AG09309 (cell line): ENCODE measurements around the gene GAS6.
"Not testable (repeated sequence)": the region's sequence is repeated elsewhere in the genome, so short reads cannot be mapped to it uniquely, and the experiment has no call there.

Source experiments
- DNase-seq: peaks from one replicate; pipeline ENCODE4 v3.0.0-alpha.2; 2010; ENCODE audit warnings: low read depth
- H3K4me3 ChIP-seq: 2 replicates; pipeline ENCODE4 v1.5.1; 2011; ENCODE audit warnings: mild to moderate bottlenecking, low read depth, low read length, moderate library complexity; ENCODE audit not compliant: control insufficient read depth
- TF ChIP-seq, protein P1 (sequence below): IDR thresholded peaks from 2 replicates; pipeline ENCODE4 v1.5.1; 2011; ENCODE audit warnings: mild to moderate bottlenecking, low read depth, low read length, inconsistent platforms; ENCODE audit not compliant: insufficient read depth, control insufficient read depth; ENCODE audit errors: missing control alignments

GAS6 gene

GRCh38 chr13:113798200-113798811 lies 65.6 kb downstream of the GAS6 start:
- DNase-seq: no peak
- TF ChIP-seq, protein P1, sequence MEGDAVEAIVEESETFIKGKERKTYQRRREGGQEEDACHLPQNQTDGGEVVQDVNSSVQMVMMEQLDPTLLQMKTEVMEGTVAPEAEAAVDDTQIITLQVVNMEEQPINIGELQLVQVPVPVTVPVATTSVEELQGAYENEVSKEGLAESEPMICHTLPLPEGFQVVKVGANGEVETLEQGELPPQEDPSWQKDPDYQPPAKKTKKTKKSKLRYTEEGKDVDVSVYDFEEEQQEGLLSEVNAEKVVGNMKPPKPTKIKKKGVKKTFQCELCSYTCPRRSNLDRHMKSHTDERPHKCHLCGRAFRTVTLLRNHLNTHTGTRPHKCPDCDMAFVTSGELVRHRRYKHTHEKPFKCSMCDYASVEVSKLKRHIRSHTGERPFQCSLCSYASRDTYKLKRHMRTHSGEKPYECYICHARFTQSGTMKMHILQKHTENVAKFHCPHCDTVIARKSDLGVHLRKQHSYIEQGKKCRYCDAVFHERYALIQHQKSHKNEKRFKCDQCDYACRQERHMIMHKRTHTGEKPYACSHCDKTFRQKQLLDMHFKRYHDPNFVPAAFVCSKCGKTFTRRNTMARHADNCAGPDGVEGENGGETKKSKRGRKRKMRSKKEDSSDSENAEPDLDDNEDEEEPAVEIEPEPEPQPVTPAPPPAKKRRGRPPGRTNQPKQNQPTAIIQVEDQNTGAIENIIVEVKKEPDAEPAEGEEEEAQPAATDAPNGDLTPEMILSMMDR: no peak
- H3K4me3 ChIP-seq: no peak overlapping the region

DNA sequence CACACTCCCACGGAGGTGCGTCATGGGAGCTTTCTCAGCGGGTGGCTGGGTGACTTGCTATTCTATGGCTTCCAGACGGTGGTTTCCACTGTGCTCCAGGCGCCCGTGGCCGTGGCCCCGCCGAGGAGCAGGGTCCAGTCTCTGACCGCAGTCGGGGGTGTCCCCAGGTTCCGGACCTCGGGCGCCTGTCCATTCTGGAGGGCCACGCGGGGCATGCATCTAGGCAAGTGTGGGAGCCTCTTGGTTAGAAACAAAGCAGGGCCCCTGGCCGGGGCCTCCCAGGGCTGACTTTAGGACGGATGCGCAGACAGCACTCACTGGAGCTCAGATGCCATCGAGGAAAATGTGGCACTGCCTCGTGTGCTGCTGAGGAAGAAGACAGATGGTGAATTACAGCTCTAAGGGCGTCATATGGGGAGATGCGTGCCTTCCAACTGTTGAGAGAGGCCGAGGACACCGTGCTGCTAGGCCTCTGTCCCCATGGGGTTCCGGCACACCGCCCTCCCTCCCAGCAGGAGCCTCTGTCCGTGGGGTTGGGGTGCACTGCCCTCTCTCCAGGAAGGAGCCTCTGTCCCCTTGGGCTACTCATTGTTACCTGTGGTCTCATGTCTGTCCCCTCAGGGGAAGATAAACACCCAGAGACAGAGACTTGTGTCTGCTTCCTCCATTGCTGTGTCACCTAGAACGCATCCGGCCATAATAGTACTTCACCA lies 66.8 kb downstream of the GAS6 start:
- TF ChIP-seq, protein P1: no peak
- H3K4me3 ChIP-seq: no peak overlapping the region
- DNase-seq: no peak

- TF ChIP-seq, protein P1: no peak
- no peak overlapping the region for H3K4me3 ChIP-seq
- no peak for DNase-seq
These were observed 67.5 kb downstream of the GAS6 start for GRCh38 chr13:113796211-113796963.

- DNase-seq, H3K4me3 ChIP-seq: not testable (repeated sequence)
These were observed 68.5 kb downstream of the GAS6 start for GRCh38 chr13:113795362-113795761.

DNA sequence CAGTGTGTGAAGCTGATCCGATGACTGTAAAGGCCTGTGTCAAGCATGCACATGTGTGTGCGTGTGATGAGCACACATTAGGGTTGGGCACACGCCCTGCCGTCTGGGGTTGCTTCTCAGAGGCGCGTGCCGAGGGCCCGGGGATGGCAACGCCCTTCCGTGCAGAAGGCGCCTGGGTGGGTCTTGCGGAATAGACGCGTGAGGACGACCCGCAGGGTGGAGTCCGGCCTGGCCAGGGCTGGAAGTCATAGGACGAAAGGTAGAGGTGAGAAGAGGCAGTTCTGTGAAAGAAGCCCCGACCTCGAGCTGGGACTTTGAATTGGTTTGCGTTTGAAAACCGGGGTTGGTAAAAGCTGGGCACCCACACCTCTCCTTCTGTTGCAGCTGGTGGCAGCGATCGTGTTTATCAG lies 69.1 kb downstream of the GAS6 start:
- H3K4me3 ChIP-seq: no peak overlapping the region
- TF ChIP-seq, protein P1: no peak

GRCh38 chr13:113794086-113794485 lies 69.8 kb downstream of the GAS6 start:
- TF ChIP-seq, protein P1: no peak
- no peak overlapping the region for H3K4me3 ChIP-seq
- no peak for DNase-seq

More for the DNA sequence above, 69.1 kb downstream of the GAS6 start:
- no peak for DNase-seq

DNA sequence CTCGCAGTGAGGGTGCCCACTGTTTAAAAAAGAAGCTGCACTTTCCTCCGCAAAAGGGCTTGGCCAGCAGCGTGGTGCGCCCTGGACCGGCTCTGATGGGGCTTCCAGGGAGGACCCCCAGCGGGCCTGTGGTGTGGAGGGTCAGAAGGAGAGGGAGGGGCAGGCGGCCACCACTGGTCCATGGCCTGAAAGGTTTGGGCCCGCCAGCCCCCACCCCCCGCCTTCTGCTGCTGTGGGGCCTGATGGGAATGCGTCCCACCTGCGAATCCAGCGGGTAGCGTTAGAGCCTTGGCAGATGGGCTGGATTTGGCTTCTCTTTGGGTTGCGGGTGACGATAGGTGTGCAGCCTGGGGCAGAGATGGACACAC lies 70.2 kb downstream of the GAS6 start:
- TF ChIP-seq, protein P1: no peak
- no peak overlapping the region for H3K4me3 ChIP-seq
- no peak for DNase-seq
